ENCODE data around the gene DTX4. TPM values are rescaled to one million over a fixed set of nuclear protein-coding genes. Genes with fewer than 3 reads are reported as not detected.
A peak's percentile ranks its signal among the peaks of the same experiment; 100 is the strongest.

Gene DTX4
- total and polyA plus RNA-seq, 5 donors: 0.70 to 3.4 (median 1.6) TPM

- WGBS: 9% methylated on average over 37 of the region's 37 CpGs
- Histone ChIP-seq H3K27me3 (ENCODE audit: control insufficient read depth, insufficient read depth) (no peaks in the 10 kb centered on the region), H3K9me3 (ENCODE audit: control insufficient read depth, low read length) (no peaks in the 10 kb centered on the region), H3K4me1 (ENCODE audit: control insufficient read depth, insufficient read depth, low read length) (no peaks in the 10 kb centered on the region), H3K4me3 (ENCODE audit: low read length) (peak overlapping the region; percentile 73), H3K27ac (ENCODE audit: low read length) (no peak overlapping the region)
- ATAC-seq (peak in 1 of 2 donors; percentile 21), DNase-seq (peak; percentile 26 to 69 (median 65))
- intact Hi-C loops (cut with DNase I): loop anchor here (2.0 to 5.0 kb wide), 5 partner anchors 33 to 509 kb away; no protein-coding TSS in a partner anchor
Measured at GRCh38 chr11:59173080-59173963, 1.4 kb downstream of the DTX4 start.

- H3K9me3 ChIP-seq (ENCODE audit: control insufficient read depth, low read length): no peaks in the 10 kb centered on the region
- ATAC-seq (no peak), DNase-seq (no peak)
- intact Hi-C loops (cut with DNase I): loop anchor here (2.0 to 5.0 kb wide), 5 partner anchors 33 to 508 kb away; no protein-coding TSS in a partner anchor
- 52% methylated on average over 7 of the region's 7 CpGs for whole genome bisulfite sequencing
- H3K27me3 ChIP-seq (ENCODE audit: control insufficient read depth, insufficient read depth): no peaks in the 10 kb centered on the region
- no peaks in the 10 kb centered on the region for H3K4me1 ChIP-seq (ENCODE audit: control insufficient read depth, insufficient read depth, low read length)
- H3K27ac ChIP-seq (ENCODE audit: low read length): no peak overlapping the region
- peak overlapping the region; percentile 73 for H3K4me3 ChIP-seq (ENCODE audit: low read length)
Measured at GRCh38 chr11:59173964-59174663, 2.2 kb downstream of the DTX4 start.

- WGBS: 88% methylated on average over 7 of the region's 7 CpGs
- Histone ChIP-seq H3K4me1 (ENCODE audit: control insufficient read depth, insufficient read depth, low read length) (no peaks in the 10 kb centered on the region), H3K4me3 (ENCODE audit: low read length) (no peak overlapping the region), H3K27ac (ENCODE audit: low read length) (peak overlapping the region; percentile 17), H3K9me3 (ENCODE audit: control insufficient read depth, low read length) (peaks cover 2% of the 10 kb centered on the region), H3K27me3 (ENCODE audit: control insufficient read depth, insufficient read depth) (no peaks in the 10 kb centered on the region)
- DNase-seq (no peak), ATAC-seq (no peak)
- intact Hi-C loops (cut with DNase I): loop anchor here in 2 of 4 donors (5.0 kb wide), 3 partner anchors 33 to 508 kb away; no protein-coding TSS in a partner anchor
Measured at GRCh38 chr11:59174664-59175033, 2.7 kb downstream of the DTX4 start.

GRCh38 chr11:59175091-59175501 is 3.2 kb downstream of the DTX4 start:
- DNase-seq (no peak), ATAC-seq (no peak)
- intact Hi-C loops (cut with DNase I): no loop called here
- Histone ChIP-seq H3K27ac (ENCODE audit: low read length) (no peak overlapping the region), H3K4me1 (ENCODE audit: control insufficient read depth, insufficient read depth, low read length) (no peaks in the 10 kb centered on the region), H3K27me3 (ENCODE audit: control insufficient read depth, insufficient read depth) (no peaks in the 10 kb centered on the region), H3K9me3 (ENCODE audit: control insufficient read depth, low read length) (peaks cover 2% of the 10 kb centered on the region), H3K4me3 (ENCODE audit: low read length) (no peak overlapping the region)
- WGBS: 54% methylated on average over 4 of the region's 4 CpGs

- intact Hi-C loops (cut with DNase I): no loop called here
- Histone ChIP-seq H3K4me3 (ENCODE audit: low read length) (no peak overlapping the region), H3K27ac (ENCODE audit: low read length) (no peak overlapping the region), H3K9me3 (ENCODE audit: control insufficient read depth, low read length) (peaks cover 2% of the 10 kb centered on the region), H3K4me1 (ENCODE audit: control insufficient read depth, insufficient read depth, low read length) (no peaks in the 10 kb centered on the region), H3K27me3 (ENCODE audit: control insufficient read depth, insufficient read depth) (no peaks in the 10 kb centered on the region)
- WGBS: 85% methylated on average over 7 of the region's 7 CpGs
- no peak for ATAC-seq
- no peak for DNase-seq
Measured at GRCh38 chr11:59176330-59176729, 4.4 kb downstream of the DTX4 start.

- no peaks in the 10 kb centered on the region for H3K4me1 ChIP-seq (ENCODE audit: control insufficient read depth, insufficient read depth, low read length)
- no peaks in the 10 kb centered on the region for H3K27me3 ChIP-seq (ENCODE audit: control insufficient read depth, insufficient read depth)
- no peak overlapping the region for H3K4me3 ChIP-seq (ENCODE audit: low read length)
- no peak overlapping the region for H3K27ac ChIP-seq (ENCODE audit: low read length)
- peaks cover 2% of the 10 kb centered on the region for H3K9me3 ChIP-seq (ENCODE audit: control insufficient read depth, low read length)
- intact Hi-C loops (cut with DNase I): no loop called here
- ATAC-seq (no peak), DNase-seq (no peak)
Measured at GRCh38 chr11:59178402-59178801, 6.5 kb downstream of the DTX4 start.

GRCh38 chr11:59179121-59179520 is 7.2 kb downstream of the DTX4 start:
- DNase-seq: no peak
- intact Hi-C loops (cut with DNase I): no loop called here
- H3K27me3 ChIP-seq (ENCODE audit: control insufficient read depth, insufficient read depth): no peaks in the 10 kb centered on the region
- H3K4me1 ChIP-seq (ENCODE audit: control insufficient read depth, insufficient read depth, low read length): no peaks in the 10 kb centered on the region
- no peak for ATAC-seq
- no peak overlapping the region for H3K27ac ChIP-seq (ENCODE audit: low read length)
- peaks cover 2% of the 10 kb centered on the region for H3K9me3 ChIP-seq (ENCODE audit: control insufficient read depth, low read length)
- H3K4me3 ChIP-seq (ENCODE audit: low read length): no peak overlapping the region
- WGBS: 66% methylated on average over 2 of the region's 2 CpGs

GRCh38 chr11:59180168-59180776 is 8.3 kb downstream of the DTX4 start:
- peaks cover 2% of the 10 kb centered on the region for H3K4me1 ChIP-seq (ENCODE audit: control insufficient read depth, insufficient read depth, low read length)
- no peaks in the 10 kb centered on the region for H3K27me3 ChIP-seq (ENCODE audit: control insufficient read depth, insufficient read depth)
- 76% methylated on average over 2 of the region's 2 CpGs for WGBS
- no peak overlapping the region for H3K27ac ChIP-seq (ENCODE audit: low read length)
- H3K9me3 ChIP-seq (ENCODE audit: control insufficient read depth, low read length): peaks cover 2% of the 10 kb centered on the region
- intact Hi-C loops (cut with DNase I): no loop called here
- ATAC-seq (no peak), DNase-seq (no peak)
- H3K4me3 ChIP-seq (ENCODE audit: low read length): no peak overlapping the region

- Histone ChIP-seq H3K27me3 (ENCODE audit: control insufficient read depth, insufficient read depth) (no peaks in the 10 kb centered on the region), H3K4me3 (ENCODE audit: low read length) (no peak overlapping the region), H3K9me3 (ENCODE audit: control insufficient read depth, low read length) (peaks cover 2% of the 10 kb centered on the region), H3K27ac (ENCODE audit: low read length) (no peak overlapping the region), H3K4me1 (ENCODE audit: control insufficient read depth, insufficient read depth, low read length) (peaks cover 3% of the 10 kb centered on the region)
- no peak for ATAC-seq
- WGBS: 91% methylated on average over 2 of the region's 2 CpGs
- no peak for DNase-seq
- intact Hi-C loops (cut with DNase I): no loop called here
Measured at GRCh38 chr11:59180907-59181306, 9.0 kb downstream of the DTX4 start.

GRCh38 chr11:59181746-59182456 is 10.0 kb downstream of the DTX4 start:
- DNase-seq (no peak), ATAC-seq (no peak)
- 95% methylated on average over 33 of the region's 33 CpGs for WGBS
- peaks cover 6% of the 10 kb centered on the region for H3K4me1 ChIP-seq (ENCODE audit: control insufficient read depth, insufficient read depth, low read length)
- H3K9me3 ChIP-seq (ENCODE audit: control insufficient read depth, low read length): peaks cover 2% of the 10 kb centered on the region
- intact Hi-C loops (cut with DNase I): no loop called here
- H3K27ac ChIP-seq (ENCODE audit: low read length): no peak overlapping the region
- H3K4me3 ChIP-seq (ENCODE audit: low read length): no peak overlapping the region
- no peaks in the 10 kb centered on the region for H3K27me3 ChIP-seq (ENCODE audit: control insufficient read depth, insufficient read depth)

All from right cardiac atrium (tissue), 5 donors.